Measurements from ENCODE around the gene BEST2.

- TF ChIP-seq CTCF (IDR thresholded peaks at IDR 0.05 in 4 of 5, conservative IDR thresholded peaks at IDR 0.05 in 1 of 5) (no peak), POLR2A (IDR thresholded peaks at IDR 0.05) (no peak)
Measured at GRCh38 chr19:12711187-12711586, 40.4 kb upstream of the BEST2 start.

Measured in gastrocnemius medialis (tissue), 4 donors.